Measurements from ENCODE around the gene SERPINA4.

The SERPINA4 gene

DNA sequence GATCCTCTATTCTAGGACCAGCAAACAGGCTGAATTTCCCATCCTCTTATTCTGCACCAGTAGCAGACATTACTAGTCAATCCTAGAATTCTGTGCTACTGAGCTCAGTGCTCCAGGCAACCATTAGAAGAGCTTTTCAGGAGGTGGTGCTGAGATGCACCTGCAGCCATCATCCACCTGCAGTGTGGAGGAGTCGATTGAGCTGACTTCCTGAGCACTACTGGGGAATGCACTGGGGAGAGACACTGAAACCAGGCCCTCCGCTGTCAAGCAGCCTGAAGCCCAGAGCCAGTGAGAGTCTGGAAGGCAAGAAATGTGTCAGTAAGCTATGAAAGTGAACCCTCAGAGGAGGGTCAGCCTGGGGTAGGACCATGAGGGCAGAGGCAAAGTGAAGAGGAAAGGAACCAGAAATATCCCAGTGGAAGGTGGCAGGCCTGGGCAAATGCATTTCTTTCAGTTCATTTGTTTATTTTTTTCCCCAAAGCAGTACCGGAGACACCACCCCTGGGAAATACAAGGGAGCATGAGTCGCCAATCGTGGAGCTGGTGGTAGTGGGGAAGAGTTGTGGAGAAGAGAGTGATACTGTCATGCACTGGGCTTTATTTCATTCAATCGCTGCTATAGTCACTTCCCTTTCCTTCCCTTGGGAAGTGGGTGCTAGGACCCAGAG is 23.0 kb upstream of the SERPINA4 start:
- TF ChIP-seq POLR2AphosphoS5 (IDR thresholded peaks at IDR 0.05; ENCODE audit: low read depth, low read length) (no peak), FOXP2 (optimal IDR thresholded peaks at IDR 0.05; ENCODE audit: borderline replicate concordance, extremely low read depth, extremely low read length, insufficient read depth) (no peak), TAF1 (IDR thresholded peaks at IDR 0.05; ENCODE audit: borderline replicate concordance, insufficient read depth, low read length) (no peak), SIN3A (IDR thresholded peaks at IDR 0.05; ENCODE audit: borderline replicate concordance, insufficient read depth, low read length) (no peak)
- TF ChIP-seq, protein P1, sequence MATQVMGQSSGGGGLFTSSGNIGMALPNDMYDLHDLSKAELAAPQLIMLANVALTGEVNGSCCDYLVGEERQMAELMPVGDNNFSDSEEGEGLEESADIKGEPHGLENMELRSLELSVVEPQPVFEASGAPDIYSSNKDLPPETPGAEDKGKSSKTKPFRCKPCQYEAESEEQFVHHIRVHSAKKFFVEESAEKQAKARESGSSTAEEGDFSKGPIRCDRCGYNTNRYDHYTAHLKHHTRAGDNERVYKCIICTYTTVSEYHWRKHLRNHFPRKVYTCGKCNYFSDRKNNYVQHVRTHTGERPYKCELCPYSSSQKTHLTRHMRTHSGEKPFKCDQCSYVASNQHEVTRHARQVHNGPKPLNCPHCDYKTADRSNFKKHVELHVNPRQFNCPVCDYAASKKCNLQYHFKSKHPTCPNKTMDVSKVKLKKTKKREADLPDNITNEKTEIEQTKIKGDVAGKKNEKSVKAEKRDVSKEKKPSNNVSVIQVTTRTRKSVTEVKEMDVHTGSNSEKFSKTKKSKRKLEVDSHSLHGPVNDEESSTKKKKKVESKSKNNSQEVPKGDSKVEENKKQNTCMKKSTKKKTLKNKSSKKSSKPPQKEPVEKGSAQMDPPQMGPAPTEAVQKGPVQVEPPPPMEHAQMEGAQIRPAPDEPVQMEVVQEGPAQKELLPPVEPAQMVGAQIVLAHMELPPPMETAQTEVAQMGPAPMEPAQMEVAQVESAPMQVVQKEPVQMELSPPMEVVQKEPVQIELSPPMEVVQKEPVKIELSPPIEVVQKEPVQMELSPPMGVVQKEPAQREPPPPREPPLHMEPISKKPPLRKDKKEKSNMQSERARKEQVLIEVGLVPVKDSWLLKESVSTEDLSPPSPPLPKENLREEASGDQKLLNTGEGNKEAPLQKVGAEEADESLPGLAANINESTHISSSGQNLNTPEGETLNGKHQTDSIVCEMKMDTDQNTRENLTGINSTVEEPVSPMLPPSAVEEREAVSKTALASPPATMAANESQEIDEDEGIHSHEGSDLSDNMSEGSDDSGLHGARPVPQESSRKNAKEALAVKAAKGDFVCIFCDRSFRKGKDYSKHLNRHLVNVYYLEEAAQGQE (IDR thresholded peaks at IDR 0.05; ENCODE audit: insufficient read depth in 1 of 2, low read depth in 2 of 2, low read length in 2 of 2), result no peak

DNA sequence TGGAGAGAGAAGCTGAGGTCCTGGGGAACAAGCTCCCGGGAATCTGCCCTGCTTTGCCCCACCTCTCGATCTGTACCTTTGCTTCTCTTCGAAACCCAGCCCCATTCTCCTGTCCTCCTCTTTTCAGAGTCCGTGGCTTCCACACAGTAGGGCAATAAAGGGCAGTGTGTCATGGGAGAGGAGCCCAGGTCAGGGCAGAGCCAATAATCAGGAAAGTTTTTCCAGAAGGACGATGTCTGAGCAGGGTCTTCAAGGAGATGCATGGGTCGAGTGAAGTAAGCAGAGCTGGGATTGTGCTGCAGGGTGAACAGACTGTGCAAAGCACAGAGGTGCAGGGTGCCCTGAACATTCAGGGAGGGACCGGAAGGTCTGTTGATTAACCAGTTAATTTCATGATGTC is 22.1 kb upstream of the SERPINA4 start:
- TF ChIP-seq TAF1 (IDR thresholded peaks at IDR 0.05; ENCODE audit: borderline replicate concordance, insufficient read depth, low read length) (no peak), FOXP2 (optimal IDR thresholded peaks at IDR 0.05; ENCODE audit: borderline replicate concordance, extremely low read depth, extremely low read length, insufficient read depth) (no peak), POLR2AphosphoS5 (IDR thresholded peaks at IDR 0.05; ENCODE audit: low read depth, low read length) (no peak), SIN3A (IDR thresholded peaks at IDR 0.05; ENCODE audit: borderline replicate concordance, insufficient read depth, low read length) (no peak)
- TF ChIP-seq, protein P1 (IDR thresholded peaks at IDR 0.05; ENCODE audit: insufficient read depth in 1 of 2, low read depth in 2 of 2, low read length in 2 of 2), result no peak

DNA sequence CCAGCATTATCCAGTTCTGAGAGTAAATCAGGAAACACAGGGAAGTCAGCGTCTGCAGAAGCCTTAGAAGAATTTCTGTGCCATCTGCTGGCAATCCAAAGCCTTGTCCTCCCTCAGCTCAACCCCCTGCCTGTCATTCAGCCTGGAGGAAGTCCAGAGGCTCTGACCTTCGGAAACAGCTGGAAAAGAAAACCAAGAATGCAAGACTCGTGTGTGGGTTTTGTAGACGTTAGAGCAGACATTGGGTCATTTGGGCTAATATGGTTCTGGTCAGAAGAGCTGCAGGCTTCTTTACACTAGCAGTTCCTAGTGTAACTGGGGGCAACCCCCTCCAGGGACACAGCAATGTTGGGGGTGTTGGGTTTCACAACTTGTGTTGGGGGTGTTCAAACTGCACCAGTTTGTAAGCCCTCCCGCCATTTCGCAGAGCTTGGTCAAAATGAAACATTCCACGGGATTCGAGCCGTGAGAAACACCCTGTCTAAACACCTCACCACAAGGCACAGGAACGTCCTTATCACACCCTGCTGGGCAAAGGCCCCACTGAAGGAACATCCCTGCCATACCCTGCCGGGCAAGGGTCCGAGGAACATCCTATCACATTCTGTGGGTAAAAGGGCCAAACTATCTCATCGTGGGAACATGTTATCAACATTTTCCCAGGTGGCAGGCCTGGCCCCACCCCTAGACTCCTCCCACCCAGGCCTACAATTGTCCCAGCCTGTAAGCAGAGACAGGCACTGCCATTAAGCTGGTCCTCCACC is 21.0 kb upstream of the SERPINA4 start:
- no peak for TF ChIP-seq POLR2AphosphoS5 (IDR thresholded peaks at IDR 0.05; ENCODE audit: low read depth, low read length)
- no peak for TF ChIP-seq FOXP2 (optimal IDR thresholded peaks at IDR 0.05; ENCODE audit: borderline replicate concordance, extremely low read depth, extremely low read length, insufficient read depth)
- no peak for TF ChIP-seq SIN3A (IDR thresholded peaks at IDR 0.05; ENCODE audit: borderline replicate concordance, insufficient read depth, low read length)
- TF ChIP-seq, protein P1 (IDR thresholded peaks at IDR 0.05; ENCODE audit: insufficient read depth in 1 of 2, low read depth in 2 of 2, low read length in 2 of 2), result no peak
- no peak for TF ChIP-seq TAF1 (IDR thresholded peaks at IDR 0.05; ENCODE audit: borderline replicate concordance, insufficient read depth, low read length)

DNA sequence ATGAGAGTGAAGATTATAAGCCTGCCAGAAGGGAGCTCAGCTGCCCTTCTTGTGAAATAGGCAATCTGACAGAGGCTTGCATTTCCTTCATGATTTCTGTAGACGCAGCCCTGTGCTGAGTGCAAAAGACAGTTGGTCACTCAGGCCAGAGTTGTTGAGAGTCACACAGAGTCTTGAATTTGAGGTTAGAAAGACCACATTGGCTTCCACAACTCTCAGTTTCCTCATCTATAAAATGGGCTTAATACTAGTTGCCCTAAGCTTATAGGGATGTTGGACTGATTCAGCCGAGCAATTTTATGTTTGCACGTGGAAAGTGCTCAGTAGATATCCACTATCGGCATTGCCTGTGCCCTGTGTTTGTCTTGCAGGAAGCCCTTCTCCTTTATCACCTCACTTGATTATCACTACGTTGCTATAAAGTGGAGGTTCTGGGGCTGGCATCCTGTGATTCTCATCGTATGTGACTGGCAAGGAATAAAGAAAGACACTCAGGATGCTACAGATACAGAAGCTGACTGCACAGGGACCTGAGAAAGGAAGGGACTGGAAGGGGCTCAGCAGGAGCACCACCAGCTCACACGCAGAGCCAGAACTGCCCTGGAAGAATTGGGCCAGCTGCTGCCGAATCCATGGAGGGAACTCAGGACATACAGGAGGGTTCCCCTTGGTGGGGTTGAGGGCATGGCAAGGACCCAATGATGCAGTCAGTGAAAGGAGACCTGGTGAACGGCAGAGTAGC is 19.8 kb upstream of the SERPINA4 start:
- TF ChIP-seq FOXP2 (optimal IDR thresholded peaks at IDR 0.05; ENCODE audit: borderline replicate concordance, extremely low read depth, extremely low read length, insufficient read depth) (no peak), SIN3A (IDR thresholded peaks at IDR 0.05; ENCODE audit: borderline replicate concordance, insufficient read depth, low read length) (no peak), TAF1 (IDR thresholded peaks at IDR 0.05; ENCODE audit: borderline replicate concordance, insufficient read depth, low read length) (no peak), POLR2AphosphoS5 (IDR thresholded peaks at IDR 0.05; ENCODE audit: low read depth, low read length) (no peak)
- TF ChIP-seq, protein P1 (IDR thresholded peaks at IDR 0.05; ENCODE audit: insufficient read depth in 1 of 2, low read depth in 2 of 2, low read length in 2 of 2), result no peak

Measured in PFSK-1 (cell line).